Measurements from ENCODE around the gene CMIP.

The CMIP gene

DNA sequence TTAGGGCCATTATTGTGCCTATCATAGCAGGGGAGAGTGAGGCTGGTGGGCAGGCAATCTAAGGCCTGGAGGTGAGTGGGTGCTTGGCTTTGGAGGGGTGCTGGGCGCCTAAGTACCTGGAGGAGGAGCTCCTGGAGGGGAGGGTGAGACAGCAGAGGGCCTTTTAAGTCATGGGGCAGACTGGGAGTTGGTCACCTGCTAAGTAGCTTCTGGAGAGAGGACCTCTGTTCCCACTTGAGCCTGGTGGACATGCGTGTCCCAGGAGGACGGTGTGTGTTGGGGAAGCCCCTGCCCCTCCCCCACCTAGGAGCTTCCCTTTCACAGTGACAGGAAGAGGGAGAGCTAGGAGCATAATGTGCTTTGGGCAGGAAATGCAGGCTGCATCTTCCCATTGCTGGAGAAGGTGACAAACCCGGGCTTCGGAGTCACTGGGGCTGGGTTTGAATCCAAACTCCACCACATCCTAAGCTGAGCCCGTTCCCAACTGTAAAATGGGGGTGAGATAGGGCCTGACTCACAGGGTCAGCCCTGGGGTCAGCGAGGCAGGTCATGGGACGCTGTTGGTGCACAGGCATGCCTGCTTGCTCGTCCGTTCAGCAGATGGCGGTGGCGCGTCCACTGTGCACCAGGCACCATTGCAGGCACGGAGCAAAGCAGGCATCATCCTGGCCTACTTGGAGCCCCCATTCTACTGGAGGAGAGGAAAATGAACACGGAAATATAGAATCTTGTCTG lies 37.9 kb downstream of the CMIP start:
- DNase-seq, result no peak

DNA sequence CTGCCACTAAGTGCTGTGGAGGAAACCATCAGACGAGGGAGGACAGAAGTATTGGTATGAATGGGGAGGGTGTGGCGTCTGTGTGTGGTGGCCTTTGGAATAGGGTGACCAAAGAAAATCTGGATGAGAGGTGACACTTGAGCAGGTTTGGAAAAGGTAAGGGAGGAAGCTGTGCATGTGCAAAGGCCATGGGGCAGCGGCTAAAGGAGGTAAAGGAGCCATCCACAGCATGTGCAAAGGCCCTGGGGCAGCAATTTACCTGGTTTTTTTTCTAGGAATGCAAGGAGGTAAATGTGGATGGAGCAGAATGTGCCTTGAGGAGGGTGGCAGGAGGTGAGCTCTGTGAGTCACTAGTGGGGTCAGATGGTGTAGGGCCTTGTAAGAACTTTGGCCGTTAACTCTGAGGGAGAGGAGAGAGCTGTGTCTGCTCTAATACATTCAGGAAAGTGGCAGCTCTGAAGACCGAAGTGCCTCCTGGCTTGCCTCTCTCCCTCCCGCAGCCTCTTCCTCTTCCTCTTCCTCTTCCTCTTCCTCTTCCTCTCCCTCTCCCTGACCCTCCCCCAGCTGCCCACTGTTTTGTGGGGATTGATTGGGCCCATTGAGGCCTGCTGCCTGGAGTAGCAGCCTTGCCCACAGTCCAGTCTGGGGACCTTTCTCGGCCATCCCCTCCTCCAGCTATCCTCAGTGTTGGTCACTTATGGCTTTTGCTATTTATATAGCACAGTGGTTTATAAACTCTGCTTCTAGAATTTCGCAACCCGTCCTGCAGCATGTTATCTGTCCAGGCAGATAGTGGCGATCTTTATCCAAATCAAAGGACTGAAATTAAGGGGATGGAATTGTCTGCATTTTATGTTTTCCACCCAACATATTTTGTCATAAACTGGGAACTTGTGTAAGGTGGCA lies 38.7 kb downstream of the CMIP start:
- no peak for DNase-seq

DNA sequence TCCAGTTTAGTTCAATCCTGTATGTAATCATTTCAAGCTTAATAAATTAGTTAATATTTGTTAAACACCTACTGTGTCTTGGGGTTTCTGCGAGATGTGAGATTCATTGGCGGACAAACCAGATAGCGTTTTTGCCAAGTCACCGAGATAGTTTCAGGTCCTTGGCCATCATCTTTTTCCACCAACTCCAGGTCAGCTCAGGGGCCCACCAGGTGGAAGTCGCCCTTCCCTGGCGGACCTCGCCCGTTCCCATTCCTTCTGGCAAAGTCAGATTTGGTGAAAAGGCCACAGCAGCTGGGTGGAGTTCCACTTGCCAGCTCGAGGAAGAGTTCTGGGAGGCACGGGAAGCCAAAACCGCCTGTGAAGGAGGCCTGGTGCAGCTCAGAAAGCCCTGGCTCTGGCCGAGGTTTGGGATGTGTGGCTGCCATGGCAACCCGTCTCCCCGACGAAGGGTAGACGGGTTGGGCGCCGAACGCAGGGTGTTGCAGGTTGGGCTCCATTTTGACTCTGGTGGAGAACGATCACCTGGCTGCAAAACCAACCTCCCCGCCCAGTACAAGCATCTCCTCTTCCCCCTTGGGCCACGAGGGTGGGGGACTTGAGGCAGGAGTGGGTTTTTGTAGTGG lies 39.5 kb downstream of the CMIP start:
- DNase-seq, result no peak

DNA sequence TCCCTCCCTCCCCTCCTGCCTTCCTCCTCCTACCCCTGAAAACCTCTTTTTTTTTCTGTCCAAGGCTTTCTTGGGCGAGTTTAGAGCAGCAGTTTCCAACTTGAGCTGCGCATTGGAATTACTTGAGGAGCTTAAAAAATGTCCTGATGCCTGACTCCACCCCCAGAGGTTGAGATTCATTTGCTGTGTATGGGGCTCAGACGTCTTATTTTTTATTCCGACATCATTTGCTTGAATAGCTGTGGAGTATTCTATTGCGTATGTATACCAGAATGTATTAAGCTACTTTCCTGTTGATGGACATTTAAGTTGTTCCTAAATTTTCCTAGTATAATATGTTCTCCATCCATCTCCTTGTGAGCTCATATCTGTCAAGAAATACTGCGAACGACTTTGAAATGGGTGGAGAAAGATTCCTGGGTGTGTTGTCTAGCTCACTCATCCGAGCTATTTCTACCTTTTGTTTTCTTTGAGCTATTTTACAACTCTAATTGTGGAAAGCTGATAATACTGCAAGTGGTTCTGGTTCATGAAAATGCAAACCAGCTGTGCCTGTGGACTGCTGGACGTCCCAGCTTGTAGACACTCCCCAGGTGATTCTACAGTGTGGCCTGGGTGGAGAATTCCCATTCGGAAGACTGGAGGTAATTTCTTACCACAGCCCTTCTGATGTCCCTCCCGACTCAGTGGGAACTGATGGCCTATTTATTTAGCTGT lies 40.5 kb downstream of the CMIP start:
- no peak for DNase-seq

DNA sequence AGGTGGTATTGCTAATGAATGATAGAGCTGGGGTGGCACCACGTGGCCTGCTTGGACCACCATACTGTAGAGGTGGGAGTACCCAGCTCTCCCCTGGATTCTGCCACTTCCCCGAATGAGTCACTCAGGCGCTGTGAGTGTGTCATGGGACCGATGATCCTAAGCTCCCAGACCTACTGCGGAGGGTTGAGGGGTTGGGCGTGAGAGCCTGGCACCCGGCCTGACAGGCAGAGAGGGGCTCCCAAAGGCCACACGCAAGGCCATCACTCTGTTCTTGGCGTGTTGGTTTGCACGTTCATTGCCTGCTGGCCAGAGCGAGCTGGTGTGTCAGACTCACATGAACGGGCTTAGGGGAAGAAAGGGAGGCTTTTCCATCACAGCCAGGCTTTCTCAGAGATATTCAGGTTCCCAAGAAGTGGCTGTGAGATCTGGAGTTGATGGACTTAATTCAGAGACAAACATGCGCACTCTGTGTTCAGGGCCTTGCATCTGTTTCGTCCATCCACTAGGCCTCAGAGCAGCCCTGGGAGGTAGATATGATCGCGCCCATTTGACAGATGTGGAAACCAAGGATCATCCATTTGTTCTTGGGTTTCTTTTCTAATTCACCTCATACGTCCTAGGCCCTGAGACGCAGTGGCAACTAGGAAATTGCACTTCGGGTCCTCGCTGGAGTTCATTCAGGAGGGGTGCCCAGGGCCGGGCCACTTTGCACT lies 41.4 kb downstream of the CMIP start:
- no peak for DNase-seq

DNA sequence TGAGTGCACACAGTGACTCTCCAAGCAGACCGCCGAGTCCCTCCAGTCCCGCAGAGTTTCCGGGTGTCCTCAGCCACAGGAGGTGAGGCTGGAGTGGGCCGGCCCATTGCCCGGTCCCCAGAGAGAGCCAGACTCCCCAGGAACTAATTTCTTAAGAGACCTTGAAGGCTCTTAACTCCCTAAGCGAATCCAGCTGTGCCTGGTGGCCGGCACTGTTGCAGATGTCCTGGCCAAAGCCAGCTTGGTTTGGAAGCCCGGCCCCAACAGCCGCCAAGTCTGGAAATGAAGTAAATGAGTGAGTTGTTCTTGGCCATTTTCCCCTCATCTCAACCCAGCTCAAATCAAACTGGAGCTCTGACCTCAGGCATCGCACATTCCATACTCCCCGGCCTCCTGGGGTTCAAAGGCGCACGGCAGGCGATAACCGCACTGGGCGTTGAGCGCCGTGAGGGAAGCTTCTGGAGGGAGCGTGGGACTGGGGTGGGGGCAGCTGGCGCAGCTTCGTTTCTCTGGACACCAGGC lies 42.0 kb downstream of the CMIP start:
- no peak for DNase-seq

DNA sequence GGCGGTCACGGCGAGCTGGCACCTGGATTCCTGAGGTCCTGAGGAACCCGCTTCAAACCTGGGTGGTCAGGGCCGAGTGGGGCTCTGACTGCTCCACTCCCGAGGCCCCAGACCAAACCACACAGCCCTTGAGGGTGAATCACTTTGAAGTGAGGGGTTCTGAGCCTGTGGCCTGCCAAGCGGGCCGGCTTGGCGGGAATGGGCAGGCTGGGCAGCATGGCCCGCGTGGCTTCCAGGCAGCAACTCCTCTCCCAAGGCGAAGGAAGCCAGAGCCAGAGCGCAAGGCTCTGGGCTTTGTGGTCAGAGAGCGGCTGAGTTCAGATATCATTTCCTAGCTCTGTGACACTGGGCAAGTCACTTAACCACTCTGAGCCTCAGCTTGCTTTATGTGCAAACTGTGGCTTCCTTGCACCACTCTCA lies 42.7 kb downstream of the CMIP start:
- no peak for DNase-seq

DNA sequence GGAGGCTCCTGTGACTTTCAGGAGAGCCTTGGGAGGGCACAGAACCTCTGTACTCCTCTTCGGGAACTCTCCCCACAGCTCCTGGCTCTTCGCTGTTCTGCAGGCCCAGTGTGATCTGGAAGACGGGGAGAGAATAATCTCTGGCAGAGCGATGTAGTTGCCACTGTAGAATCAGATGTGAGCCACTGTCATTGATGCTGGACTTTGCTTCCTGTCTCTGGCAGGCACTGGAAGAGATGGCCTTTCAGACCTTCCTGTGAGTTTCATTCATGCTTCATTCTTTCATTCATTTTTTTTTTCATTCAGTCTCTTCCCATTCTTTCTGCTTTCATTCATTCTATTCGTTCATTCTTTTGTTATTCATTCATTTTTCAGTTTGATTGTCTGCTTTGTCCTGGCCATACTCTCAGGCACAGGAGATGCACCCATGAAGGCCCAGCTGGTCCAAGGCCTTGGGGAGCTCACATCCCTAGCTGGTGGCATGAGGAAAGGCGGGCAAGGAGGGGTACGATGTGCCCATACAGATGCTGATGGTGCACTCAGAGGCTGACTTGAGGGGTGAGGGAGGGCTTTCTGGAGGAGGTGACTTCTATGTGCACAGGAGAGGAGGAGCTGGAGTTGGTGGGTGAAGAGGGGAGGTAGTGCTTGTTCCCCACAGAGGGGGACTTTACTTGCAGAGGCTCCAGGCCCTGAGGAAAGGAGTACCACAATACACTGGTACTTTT lies 44.2 kb downstream of the CMIP start:
- no peak for DNase-seq

DNA sequence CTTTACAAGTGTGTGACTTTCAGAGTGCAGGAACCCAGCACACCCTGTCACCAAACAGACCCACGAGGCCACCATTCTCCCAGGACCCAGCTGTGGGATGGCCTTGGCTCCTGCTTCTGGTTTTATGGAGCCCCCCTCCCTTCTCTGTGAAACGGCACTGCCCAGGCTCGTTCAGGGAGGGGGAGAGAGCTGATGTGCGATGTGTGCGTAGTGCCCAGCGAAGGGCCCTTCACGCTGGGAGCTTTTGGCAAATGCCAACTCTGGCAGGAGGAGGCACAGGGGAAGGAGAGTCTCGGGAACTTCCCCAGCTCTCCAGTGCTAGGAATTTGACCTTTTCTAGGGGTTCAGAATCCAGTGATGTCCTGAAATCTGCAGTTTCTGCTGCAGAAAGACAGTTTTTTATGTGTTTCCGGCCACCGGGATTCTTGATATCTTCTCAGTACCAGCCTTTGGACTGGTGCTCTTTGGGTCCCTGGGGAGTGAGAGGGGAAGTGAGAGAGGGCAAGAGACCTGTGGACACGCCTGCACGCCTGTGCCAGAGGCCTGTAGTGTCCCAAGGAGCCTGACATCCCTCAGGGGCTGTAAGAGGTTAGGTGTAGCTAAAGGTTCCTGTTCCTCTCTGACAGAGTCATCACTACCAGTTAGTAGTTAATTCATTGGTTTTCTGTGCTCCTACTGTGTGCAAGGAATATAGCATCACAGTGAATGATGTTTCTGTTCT lies 45.1 kb downstream of the CMIP start:
- DNase-seq, result no peak

DNA sequence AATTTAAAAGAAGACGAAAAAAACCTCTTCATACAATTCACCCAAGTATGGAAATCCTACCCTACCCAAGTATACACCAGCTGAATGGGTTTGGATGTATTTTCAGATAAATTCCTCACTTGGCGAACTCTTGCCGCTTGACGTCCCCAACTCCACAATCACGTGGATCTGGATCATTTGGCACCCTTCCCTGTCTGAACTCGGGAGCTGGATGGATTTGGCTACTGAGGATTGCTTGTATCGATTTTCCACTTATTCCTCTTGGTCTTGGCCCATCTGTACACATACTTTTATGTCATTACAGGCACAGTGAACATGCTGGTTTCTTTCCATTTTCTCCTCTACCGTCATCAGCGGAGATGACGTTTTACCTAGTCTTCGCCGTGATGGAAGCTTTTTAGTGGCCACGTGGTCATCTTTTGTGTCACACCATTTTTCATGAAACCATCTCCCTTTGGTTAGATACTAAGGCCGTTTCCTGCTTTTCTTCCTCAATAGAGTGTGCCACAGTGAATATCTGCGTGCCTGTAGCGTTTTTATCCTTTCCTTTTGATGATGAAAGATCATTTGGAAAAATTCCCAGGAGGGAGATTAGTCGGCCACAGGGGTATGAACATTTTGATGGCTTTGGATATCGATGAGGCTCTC lies 47.1 kb downstream of the CMIP start:
- DNase-seq, result no peak

DNA sequence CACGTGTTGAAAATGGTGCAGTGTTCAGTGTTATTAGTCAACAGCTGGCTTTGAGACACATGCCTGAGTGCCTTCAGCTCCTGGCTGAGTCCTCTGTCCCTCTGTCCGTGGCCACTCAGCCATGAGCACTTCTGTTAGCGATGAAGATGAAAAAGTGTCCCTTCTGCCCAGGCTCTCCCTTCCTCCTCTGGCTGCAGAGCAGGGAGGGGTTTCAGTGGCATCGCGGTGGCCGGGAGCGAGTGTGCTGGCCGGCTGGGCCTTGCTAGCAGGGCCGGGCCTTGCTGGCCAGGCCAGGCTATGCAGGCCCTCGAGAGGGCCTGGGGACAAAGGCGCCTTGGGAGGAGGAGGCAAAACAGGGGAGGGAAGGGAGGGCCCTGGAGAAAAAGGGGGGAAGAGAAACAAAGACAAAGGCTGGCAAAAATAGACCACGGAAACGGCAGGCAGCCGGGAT lies 47.7 kb downstream of the CMIP start:
- no peak for DNase-seq

DNA sequence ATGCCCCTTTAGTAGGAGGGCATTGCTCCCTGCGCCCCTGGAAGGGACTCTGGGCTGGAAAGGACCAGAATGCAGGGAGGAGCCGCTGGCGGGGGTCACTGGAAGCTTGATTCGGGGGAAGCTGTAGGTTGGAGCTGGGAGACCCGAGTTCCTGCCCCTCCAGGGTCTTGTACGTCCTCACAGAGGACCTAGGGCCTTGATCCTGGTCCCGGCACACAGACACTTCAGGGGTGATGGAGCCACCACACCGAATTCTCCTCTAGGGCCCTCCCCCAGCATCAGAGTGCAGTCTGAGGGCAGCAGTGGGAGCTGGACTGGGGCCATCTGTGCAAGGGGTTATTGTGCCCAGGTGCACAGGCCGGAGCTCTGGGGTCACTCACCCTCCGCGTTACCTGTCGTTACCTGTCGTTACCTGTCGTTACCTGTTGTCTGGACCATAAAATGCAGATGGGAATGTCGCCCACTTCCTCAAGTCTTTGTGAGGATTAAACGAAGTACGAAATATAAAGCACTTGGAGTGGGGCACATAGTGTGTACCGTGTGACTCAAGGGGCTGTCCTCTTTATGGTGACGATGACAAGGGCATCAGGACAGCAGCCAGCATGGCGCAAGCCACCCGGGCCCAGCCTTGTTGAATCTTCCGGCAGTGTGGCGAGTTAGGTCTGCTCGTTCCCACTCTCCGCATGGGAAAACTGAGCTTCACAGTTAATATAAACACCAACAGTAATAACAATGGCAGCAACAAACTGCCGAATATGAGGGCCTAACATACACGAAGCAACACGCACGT lies 48.6 kb downstream of the CMIP start:
- DNase-seq, result no peak

DNA sequence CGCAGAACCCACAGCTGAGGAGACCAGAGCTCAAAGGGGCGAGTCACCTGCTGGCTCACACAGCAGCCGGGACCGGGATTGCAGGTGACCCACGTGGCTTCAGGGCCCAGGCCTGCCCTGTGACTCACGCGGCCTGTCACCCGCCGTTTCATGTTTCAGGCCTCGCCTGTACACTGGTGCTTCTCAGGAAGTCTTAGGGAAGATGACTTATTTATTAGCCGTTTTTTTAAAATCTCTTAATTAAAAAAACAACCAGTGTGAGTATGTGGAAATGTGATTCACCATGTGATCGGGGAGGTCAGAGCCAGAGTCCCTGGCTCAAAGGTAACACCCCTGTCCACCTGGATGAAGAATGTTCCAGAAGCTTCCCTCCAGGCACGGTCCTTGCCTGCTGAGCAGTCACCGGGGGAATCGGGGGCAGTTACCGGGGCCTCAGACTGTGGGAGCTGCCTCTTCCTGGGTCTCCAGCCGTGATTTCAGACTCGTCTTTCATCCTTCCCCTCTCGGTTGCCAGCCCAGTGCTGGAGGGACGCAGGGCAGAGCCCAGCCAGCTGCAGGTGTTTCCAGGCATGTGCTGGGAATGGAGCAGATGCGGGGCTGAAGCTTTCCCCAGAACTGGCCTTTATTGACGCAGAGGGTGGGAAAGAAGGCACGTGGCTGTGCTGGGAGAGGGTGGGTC lies 49.3 kb downstream of the CMIP start:
- DNase-seq, result no peak

DNA sequence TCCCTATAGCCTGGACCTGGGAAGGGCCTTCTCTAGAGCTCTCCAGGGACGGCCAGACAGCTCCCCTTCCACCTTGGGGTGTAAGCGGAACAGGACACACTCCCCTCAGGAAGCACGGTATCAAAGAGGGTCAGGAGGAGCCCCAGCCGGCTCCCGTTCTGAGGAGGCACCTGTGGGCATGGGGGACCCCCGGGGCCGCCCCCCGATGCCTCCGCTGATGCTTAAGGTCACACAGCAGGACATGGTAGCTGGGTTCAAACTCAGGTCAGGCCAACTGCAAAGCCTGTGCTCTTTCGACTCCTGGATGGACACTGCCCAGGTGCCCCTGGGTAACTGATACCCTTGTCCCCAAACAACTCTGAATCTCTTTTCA lies 49.8 kb downstream of the CMIP start:
- DNase-seq, result no peak

DNA sequence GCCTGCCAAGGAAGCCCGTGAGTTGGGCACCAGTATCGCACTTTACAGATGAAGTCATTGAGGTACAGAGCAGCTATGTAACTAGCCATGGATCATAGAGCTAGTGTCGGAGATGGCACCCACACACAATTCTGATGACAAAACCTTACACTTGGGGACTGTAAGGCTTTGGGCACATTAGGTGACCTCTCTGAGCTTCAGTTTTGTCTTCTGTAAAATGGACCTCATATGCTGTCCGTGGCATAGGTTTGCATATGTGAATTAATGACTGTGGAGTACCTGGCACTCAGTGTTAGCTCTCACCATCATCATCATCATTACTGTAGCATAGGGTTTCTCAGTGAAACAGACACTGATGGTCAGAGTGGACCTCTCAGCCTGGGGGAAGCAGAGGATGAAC lies 50.3 kb downstream of the CMIP start:
- DNase-seq, result no peak

DNA sequence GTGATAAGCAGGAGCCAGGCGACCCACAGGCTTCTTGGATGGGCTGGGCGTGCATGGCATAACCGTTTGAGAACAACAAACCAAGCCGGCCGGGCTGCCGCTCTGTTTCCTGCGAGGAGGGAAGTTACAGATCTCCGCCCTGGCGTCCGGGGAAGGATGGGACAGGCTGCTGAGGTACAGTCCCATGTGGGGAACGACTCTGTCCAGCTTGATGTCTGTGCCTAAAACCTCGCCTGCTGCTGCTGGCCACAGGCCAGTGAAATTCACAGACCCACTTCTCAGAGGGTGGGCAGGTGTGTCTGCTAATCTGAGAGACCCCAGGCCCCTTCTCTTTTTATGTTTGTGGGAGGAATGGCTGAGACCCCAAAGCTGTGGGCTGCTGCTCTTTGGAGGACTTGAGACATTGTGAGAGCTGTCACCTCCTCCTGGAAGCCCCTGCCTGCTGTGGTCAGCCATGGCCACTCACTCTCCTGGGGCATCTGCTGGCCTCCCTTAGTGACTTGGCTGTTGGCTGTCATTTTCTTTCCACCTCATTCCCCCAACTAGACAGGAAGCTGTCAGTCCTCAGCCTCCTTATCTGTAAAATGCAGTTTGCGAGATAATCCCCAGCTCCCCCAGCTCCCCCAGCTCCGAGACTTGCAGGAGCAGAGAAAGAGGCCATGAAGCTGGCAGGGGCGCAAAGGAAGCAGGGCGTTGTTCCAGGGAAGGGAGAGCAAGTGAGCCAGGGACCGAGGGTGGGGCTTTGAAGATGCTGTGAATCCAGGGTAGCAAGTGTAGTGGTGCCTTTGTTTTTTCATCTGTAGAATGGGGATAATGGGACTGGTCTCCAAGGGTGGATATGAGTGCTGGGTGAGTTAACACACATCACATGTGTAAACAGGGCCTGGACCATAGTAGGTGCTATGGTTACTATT lies 51.0 kb downstream of the CMIP start:
- DNase-seq, result no peak

DNA sequence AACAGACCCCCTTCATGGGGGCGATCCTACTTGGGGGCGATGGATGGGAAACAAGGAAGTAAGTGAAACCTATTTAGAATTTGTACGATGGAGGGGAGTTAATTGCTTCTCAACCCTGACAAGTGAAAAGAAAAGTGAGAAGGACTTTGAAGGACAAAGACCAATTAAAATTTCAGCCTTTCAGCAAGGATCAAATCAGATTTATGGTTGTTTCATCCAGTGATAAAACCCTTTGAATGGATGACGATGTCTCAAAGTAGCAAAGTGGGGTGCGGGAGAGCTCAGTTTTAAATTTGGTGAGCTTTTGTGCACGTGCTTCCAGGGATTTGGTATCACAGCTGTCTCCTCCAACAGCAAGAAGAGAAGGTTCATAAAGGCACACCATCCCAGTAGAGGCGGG lies 51.7 kb downstream of the CMIP start:
- DNase-seq, result no peak

DNA sequence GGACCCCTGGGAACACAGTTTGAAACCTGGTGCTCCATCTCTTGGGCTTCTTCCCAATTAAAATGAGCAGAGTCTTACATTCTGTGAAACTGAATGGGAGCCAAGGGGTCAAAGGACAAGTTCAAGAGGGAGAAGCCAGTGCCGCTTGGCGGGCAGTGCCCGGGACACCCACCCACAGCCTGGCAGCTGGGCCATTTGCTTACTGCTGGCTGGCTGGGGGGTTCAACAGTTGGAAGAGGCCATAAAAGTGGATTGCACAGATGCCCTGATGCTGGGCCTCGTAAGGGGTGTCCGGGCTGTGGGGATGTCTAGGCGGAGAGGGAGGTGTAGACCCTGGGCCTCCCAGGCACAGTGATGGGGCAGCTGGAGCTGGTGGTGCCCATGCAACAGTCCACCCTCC lies 52.1 kb downstream of the CMIP start:
- DNase-seq, result no peak

All from CD4-positive, alpha-beta T cell treated with Interleukin-10 for 1 hour (primary cell).